MM.1S (cell line): Measurements from ENCODE around the gene PCDH1.

ENCODE experiments used
- DNase-seq: peaks from one replicate; pipeline ENCODE4 v3.0.0-alpha.2; 2015
- H2AFZ ChIP-seq: fragments of 300-600 bp; sonication (generic); 2 replicates; pipeline ENCODE4 v1.6.0; 2016; ENCODE audit warnings: antibody characterized with exemption, low read length
- H3F3A ChIP-seq: fragments of 300-600 bp; sonication (generic); 2 replicates; pipeline ENCODE4 v1.6.1; 2016; ENCODE audit warnings: mild to moderate bottlenecking, antibody characterized with exemption, low read length, moderate library complexity, mixed read lengths; ENCODE audit not compliant: insufficient read depth
- H3K27ac ChIP-seq: fragments of 300-600 bp; sonication (generic); 2 replicates; pipeline ENCODE4 v1.5.1; 2016; ENCODE audit warnings: mild to moderate bottlenecking, low read length
- H3K27me3 ChIP-seq: fragments of 300-600 bp; sonication (generic); replicated peaks from 2 replicates; pipeline ENCODE4 v1.6.0; 2016; ENCODE audit warnings: low read length; ENCODE audit not compliant: insufficient read depth
- H3K36me3 ChIP-seq: fragments of 300-600 bp; sonication (generic); replicated peaks from 2 replicates; pipeline ENCODE4 v1.6.1; 2016; ENCODE audit warnings: mild to moderate bottlenecking, low read length, mixed read lengths; ENCODE audit not compliant: insufficient read depth
- H3K4me1 ChIP-seq: fragments of 300-600 bp; sonication (generic); 2 replicates; pipeline ENCODE4 v1.6.1; 2016; ENCODE audit warnings: low read length, mixed read lengths
- H3K4me2 ChIP-seq: fragments of 300-600 bp; sonication (generic); 2 replicates; pipeline ENCODE4 v1.6.0; 2016; ENCODE audit warnings: low read depth, low read length
- H3K4me3 ChIP-seq: fragments of 300-600 bp; sonication (generic); 2 replicates; pipeline ENCODE4 v1.5.1; 2016; ENCODE audit warnings: low read length, mixed read lengths
- H3K79me2 ChIP-seq: fragments of 300-600 bp; sonication (generic); 2 replicates; pipeline ENCODE4 v1.6.1; 2016; ENCODE audit warnings: mixed run types, low read length, mixed read lengths
- H3K9ac ChIP-seq: fragments of 300-600 bp; sonication (generic); 2 replicates; pipeline ENCODE4 v1.6.1; 2016; ENCODE audit warnings: low read length, mixed read lengths
- H3K9me2 ChIP-seq: fragments of 300-600 bp; sonication (generic); replicated peaks from 2 replicates; pipeline ENCODE4 v1.6.1; 2016; ENCODE audit warnings: mild to moderate bottlenecking, low read length, mixed read lengths; ENCODE audit not compliant: insufficient read depth
- H3K9me3 ChIP-seq: fragments of 300-600 bp; sonication (generic); replicated peaks from 2 replicates; pipeline ENCODE4 v1.6.1; 2016; ENCODE audit warnings: mild to moderate bottlenecking, low read length, mixed read lengths; ENCODE audit not compliant: insufficient read depth
- H4K20me1 ChIP-seq: fragments of 300-600 bp; sonication (generic); 2 replicates; pipeline ENCODE4 v1.6.1; 2016; ENCODE audit warnings: mild to moderate bottlenecking, low read length, moderate library complexity, mixed read lengths; ENCODE audit not compliant: insufficient read depth
- CTCF ChIP-seq: fragments of 300-600 bp; sonication (generic); IDR thresholded peaks from 2 replicates; pipeline ENCODE4 v1.5.1; 2016; ENCODE audit warnings: antibody characterized with exemption, low read length, mixed read lengths
- EZH2 ChIP-seq: fragments of 300-600 bp; sonication (generic); optimal IDR thresholded peaks from 2 replicates; pipeline ENCODE3; 2017; ENCODE audit warnings: low read depth, mild to moderate bottlenecking, antibody characterized with exemption, low read length, mixed read lengths
- EZH2phosphoT487 ChIP-seq: fragments of 300-600 bp; sonication (generic); IDR thresholded peaks from 2 replicates; pipeline ENCODE4 v1.6.1; 2018; ENCODE audit warnings: antibody characterized with exemption, low read length

PCDH1 gene

DNA sequence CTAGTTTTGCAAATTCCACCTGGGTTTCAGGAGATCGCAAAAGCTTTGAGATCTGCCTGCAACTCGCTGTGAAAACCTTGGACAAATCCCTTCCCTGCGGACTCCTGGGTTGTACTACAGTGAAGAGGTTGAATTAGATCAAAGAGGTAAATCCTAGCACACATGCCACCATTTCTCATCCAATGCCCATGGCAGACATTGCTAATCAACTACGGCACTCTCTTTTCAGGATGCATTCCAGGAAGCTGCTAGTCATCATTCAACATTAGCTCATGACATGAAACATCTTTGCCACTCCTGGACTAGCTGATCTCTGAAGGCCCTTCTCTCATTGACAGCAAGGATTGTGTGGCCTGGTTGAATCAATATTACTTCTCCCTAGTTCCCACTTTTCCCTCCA is 46.1 kb downstream of the PCDH1 start:
- H3K36me3 ChIP-seq = no peaks in the 10 kb centered on the region
- no peak overlapping the region for H3K27ac ChIP-seq
- no peak for TF ChIP-seq EZH2
- no peak for TF ChIP-seq CTCF
- TF ChIP-seq EZH2phosphoT487 = no peak

DNA sequence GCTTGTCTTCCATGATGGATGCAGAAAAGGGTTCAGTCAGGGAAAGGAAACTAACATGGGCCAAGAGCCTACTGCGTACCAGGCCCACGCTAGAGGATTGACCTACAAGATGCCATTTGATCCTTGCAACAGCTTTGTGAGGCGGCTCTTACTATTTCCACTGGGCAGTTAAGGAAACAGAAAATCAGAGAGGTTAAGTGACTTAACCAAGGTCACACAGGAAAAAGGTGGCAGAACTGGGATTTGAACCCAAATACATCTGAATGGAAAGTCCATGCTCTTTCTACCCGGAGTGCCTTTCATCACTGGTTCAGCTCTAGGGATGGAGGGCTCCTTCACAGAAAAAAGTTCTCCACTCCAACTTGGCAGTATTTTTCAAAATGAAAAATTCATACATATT is 50.0 kb downstream of the PCDH1 start:
- no peak for DNase-seq
- Histone ChIP-seq H3K9me3 (no peaks in the 10 kb centered on the region), H4K20me1 (no peaks in the 10 kb centered on the region), H2AFZ (no peak overlapping the region), H3K27ac (no peak overlapping the region), H3K4me1 (0 out of 2 replicates have a peak, but pooled peaks cover 3% of the 10 kb centered on the region), H3K9me2 (no peaks in the 10 kb centered on the region), H3K4me2 (no peak overlapping the region), H3K36me3 (no peaks in the 10 kb centered on the region), H3K4me3 (no peak overlapping the region), H3F3A (no peaks in the 10 kb centered on the region), H3K9ac (no peak overlapping the region), H3K79me2 (no peaks in the 10 kb centered on the region), H3K27me3 (no peaks in the 10 kb centered on the region)
- TF ChIP-seq EZH2phosphoT487 (no peak), EZH2 (no peak), CTCF (no peak)

More for the DNA sequence above, 46.1 kb downstream of the PCDH1 start:
- Histone ChIP-seq H3K9me2 (no peaks in the 10 kb centered on the region), H3K4me1 (0 out of 2 replicates have a peak, but pooled peaks cover 4% of the 10 kb centered on the region), H3K27me3 (no peaks in the 10 kb centered on the region), H4K20me1 (no peaks in the 10 kb centered on the region), H3K9ac (no peak overlapping the region), H3K4me3 (no peak overlapping the region), H3K4me2 (no peak overlapping the region), H3K79me2 (no peaks in the 10 kb centered on the region), H3F3A (no peaks in the 10 kb centered on the region), H3K9me3 (no peaks in the 10 kb centered on the region), H2AFZ (no peak overlapping the region)
- no peak for DNase-seq

DNA sequence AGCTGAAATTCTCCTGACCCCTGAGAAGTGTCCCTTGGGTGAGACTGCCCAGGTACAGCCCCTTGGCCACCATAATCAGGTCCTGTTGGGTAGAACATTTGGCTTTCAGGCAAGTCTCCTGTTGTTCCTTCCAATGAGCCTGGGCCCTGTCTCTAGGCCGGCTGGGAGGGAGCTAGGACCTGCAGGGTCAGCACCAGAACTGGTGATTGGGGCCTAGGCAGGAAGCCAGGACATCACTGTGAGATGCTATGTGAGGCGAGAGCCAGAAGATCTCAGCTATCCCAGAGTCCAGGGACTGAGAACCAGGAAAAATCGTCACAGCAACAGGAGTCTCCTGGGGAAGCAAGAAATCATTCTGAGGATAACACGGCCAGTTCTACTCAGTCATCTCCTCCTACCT is 51.5 kb downstream of the PCDH1 start:
- no peaks in the 10 kb centered on the region for H3F3A ChIP-seq
- no peaks in the 10 kb centered on the region for H3K27me3 ChIP-seq
- no peaks in the 10 kb centered on the region for H3K36me3 ChIP-seq
- no peak overlapping the region for H3K9ac ChIP-seq
- DNase-seq = no peak
- H4K20me1 ChIP-seq = no peaks in the 10 kb centered on the region
- H3K79me2 ChIP-seq = no peaks in the 10 kb centered on the region
- no peak overlapping the region for H2AFZ ChIP-seq
- H3K4me2 ChIP-seq = no peak overlapping the region
- no peak overlapping the region for H3K4me3 ChIP-seq
- TF ChIP-seq CTCF = no peak
- TF ChIP-seq EZH2 = no peak
- no peak for TF ChIP-seq EZH2phosphoT487
- H3K27ac ChIP-seq = no peak overlapping the region
- no peaks in the 10 kb centered on the region for H3K9me2 ChIP-seq
- no peaks in the 10 kb centered on the region for H3K9me3 ChIP-seq
- no peaks in the 10 kb centered on the region for H3K4me1 ChIP-seq
